ENCODE data around the gene MRPS34. TPM values are rescaled to one million over a fixed set of nuclear protein-coding genes. Genes with fewer than 3 reads are reported as not detected.

MRPS34 gene
- total and polyA plus RNA-seq, 10 of the 15 experiments (the other 5 are each of a cell fraction or from before 2014, with no cell fraction given) = 3.6 to 285 (median 147) TPM

DNA sequence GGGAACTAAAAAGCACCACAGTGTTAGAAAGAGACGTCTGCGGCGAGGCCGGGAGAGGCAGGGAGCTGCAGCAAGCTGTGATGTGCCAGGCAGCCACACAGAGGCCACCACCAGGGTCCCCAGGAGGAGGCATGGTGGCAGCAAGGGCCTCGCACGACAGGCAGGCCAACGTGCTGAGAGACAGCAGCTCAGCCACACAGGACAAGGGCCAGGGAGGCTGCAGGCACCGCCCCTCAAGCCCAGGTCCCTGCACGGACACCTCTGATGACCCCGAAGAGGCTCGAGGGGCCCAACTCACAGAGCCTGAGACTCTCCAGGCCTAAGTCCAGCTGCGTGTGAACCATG is 48.0 kb upstream of the MRPS34 start:
- Histone ChIP-seq H3K4me3 (no peak overlapping the region), H4K20me1 (ENCODE audit: control insufficient read depth, insufficient read depth) (no peaks in the 10 kb centered on the region), H3K36me3 (ENCODE audit: control insufficient read depth in 2 of 2, insufficient read depth in 2 of 2, low read length in 1 of 2) (no peaks in the 10 kb centered on the region; a peak in 2 of 4 replicates), H3K27ac (ENCODE audit: control insufficient read depth, insufficient read depth) (no peak overlapping the region), H3K9me3 (replicated peaks; ENCODE audit: control insufficient read depth, insufficient read depth, low read length) (no peaks in the 10 kb centered on the region), H3K9ac (ENCODE audit: control insufficient read depth, insufficient read depth, low read length) (no peak overlapping the region), H3K4me1 (ENCODE audit: control insufficient read depth, insufficient read depth, low read length) (no peaks in the 10 kb centered on the region), H3K4me2 (ENCODE audit: control insufficient read depth, insufficient read depth) (no peak overlapping the region), H3K79me2 (ENCODE audit: control insufficient read depth, insufficient read depth, low read length) (no peaks in the 10 kb centered on the region), H2AFZ (ENCODE audit: control insufficient read depth, low read depth, low read length) (no peak overlapping the region), H3K27me3 (replicated peaks in 1 of 2; ENCODE audit: control insufficient read depth in 2 of 2, insufficient read depth in 2 of 2, low read length in 1 of 2) (no peaks in the 10 kb centered on the region)
- ChIA-PET POLR2A (no interaction called here), SMC1A (ENCODE audit: uncharacterized antibody, unreplicated experiment) (no interaction called here), RAD21 (ENCODE audit: unreplicated experiment) (no interaction called here), CTCF (no interaction called here)
- in situ Hi-C loops (cut with MboI) (no loop called here), intact Hi-C loops (cut with micrococcal nuclease; ENCODE audit: unreplicated experiment) (no loop called here)
- ATAC-seq = no peak
- TF ChIP-seq, protein P1, sequence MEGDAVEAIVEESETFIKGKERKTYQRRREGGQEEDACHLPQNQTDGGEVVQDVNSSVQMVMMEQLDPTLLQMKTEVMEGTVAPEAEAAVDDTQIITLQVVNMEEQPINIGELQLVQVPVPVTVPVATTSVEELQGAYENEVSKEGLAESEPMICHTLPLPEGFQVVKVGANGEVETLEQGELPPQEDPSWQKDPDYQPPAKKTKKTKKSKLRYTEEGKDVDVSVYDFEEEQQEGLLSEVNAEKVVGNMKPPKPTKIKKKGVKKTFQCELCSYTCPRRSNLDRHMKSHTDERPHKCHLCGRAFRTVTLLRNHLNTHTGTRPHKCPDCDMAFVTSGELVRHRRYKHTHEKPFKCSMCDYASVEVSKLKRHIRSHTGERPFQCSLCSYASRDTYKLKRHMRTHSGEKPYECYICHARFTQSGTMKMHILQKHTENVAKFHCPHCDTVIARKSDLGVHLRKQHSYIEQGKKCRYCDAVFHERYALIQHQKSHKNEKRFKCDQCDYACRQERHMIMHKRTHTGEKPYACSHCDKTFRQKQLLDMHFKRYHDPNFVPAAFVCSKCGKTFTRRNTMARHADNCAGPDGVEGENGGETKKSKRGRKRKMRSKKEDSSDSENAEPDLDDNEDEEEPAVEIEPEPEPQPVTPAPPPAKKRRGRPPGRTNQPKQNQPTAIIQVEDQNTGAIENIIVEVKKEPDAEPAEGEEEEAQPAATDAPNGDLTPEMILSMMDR (IDR thresholded peaks at IDR 0.05 in 2 of 3, conservative IDR thresholded peaks at IDR 0.05 in 1 of 3; ENCODE audit: control insufficient read depth in 2 of 3, extremely low read depth in 1 of 3, insufficient read depth in 1 of 3, low read depth in 3 of 3, low read length in 3 of 3) = no peak
- TF ChIP-seq SREBF1 (IDR thresholded peaks at IDR 0.05; ENCODE audit: low read length) (no peak), TCF3 (IDR thresholded peaks at IDR 0.05; ENCODE audit: borderline replicate concordance, insufficient read depth, low read depth, low read length) (no peak), CREM (IDR thresholded peaks at IDR 0.05; ENCODE audit: low read depth) (no peak), HDAC6 (IDR thresholded peaks at IDR 0.05; ENCODE audit: unreplicated experiment) (no peak), SIX5 (IDR thresholded peaks at IDR 0.05; ENCODE audit: low read depth, low read length, severe bottlenecking) (no peak), MTA2 (IDR thresholded peaks at IDR 0.05; ENCODE audit: low read depth) (no peak), GATAD2B (conservative IDR thresholded peaks at IDR 0.05; ENCODE audit: low read depth) (no peak), CHD2 (IDR thresholded peaks at IDR 0.05; ENCODE audit: borderline replicate concordance, low read depth, low read length) (no peak), ZNF24 (IDR thresholded peaks at IDR 0.05) (no peak), SUPT20H (IDR thresholded peaks at IDR 0.05; ENCODE audit: borderline replicate concordance, control insufficient read depth, low read depth, low read length) (no peak), YBX1 (IDR thresholded peaks at IDR 0.05) (no peak), HDAC2 (IDR thresholded peaks at IDR 0.05) (no peak)
- TF ChIP-seq, protein P2, sequence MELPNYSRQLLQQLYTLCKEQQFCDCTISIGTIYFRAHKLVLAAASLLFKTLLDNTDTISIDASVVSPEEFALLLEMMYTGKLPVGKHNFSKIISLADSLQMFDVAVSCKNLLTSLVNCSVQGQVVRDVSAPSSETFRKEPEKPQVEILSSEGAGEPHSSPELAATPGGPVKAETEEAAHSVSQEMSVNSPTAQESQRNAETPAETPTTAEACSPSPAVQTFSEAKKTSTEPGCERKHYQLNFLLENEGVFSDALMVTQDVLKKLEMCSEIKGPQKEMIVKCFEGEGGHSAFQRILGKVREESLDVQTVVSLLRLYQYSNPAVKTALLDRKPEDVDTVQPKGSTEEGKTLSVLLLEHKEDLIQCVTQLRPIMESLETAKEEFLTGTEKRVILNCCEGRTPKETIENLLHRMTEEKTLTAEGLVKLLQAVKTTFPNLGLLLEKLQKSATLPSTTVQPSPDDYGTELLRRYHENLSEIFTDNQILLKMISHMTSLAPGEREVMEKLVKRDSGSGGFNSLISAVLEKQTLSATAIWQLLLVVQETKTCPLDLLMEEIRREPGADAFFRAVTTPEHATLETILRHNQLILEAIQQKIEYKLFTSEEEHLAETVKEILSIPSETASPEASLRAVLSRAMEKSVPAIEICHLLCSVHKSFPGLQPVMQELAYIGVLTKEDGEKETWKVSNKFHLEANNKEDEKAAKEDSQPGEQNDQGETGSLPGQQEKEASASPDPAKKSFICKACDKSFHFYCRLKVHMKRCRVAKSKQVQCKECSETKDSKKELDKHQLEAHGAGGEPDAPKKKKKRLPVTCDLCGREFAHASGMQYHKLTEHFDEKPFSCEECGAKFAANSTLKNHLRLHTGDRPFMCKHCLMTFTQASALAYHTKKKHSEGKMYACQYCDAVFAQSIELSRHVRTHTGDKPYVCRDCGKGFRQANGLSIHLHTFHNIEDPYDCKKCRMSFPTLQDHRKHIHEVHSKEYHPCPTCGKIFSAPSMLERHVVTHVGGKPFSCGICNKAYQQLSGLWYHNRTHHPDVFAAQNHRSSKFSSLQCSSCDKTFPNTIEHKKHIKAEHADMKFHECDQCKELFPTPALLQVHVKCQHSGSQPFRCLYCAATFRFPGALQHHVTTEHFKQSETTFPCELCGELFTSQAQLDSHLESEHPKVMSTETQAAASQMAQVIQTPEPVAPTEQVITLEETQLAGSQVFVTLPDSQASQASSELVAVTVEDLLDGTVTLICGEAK (IDR thresholded peaks at IDR 0.05; ENCODE audit: borderline replicate concordance) = no peak
- TF ChIP-seq, protein P3, sequence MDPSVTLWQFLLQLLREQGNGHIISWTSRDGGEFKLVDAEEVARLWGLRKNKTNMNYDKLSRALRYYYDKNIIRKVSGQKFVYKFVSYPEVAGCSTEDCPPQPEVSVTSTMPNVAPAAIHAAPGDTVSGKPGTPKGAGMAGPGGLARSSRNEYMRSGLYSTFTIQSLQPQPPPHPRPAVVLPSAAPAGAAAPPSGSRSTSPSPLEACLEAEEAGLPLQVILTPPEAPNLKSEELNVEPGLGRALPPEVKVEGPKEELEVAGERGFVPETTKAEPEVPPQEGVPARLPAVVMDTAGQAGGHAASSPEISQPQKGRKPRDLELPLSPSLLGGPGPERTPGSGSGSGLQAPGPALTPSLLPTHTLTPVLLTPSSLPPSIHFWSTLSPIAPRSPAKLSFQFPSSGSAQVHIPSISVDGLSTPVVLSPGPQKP (IDR thresholded peaks at IDR 0.05; ENCODE audit: low read depth, low read length) = no peak
- no peak for DNase-seq (ENCODE audit: low read depth, low spot score)
- BruUV-seq (replicated peaks) = no TSS peak
- no peak for FAIRE-seq
- 95% methylated on average over 12 of the region's 12 CpGs for WGBS (ENCODE audit: insufficient coverage, insufficient replicate concordance, low lambda C conversion rate, missing lambda C conversion rate)

Measured in GM12878 (cell line).